Fibroblast of skin of scalp (primary cell): ENCODE data around the gene STAU1.
"Not testable (repeated sequence)": the region's sequence is repeated elsewhere in the genome, so short reads cannot be mapped to it uniquely, and the experiment has no call there.

Experiments
- DNase-seq: peaks from one replicate; pipeline ENCODE4 v3.0.0-alpha.2; 2013

Gene STAU1

GRCh38 chr20:49163696-49164095 lies 24.4 kb downstream of the STAU1 start:
- DNase-seq, result no peak

- no peak for DNase-seq
Measured at GRCh38 chr20:49161428-49162152, 26.5 kb downstream of the STAU1 start.

DNA sequence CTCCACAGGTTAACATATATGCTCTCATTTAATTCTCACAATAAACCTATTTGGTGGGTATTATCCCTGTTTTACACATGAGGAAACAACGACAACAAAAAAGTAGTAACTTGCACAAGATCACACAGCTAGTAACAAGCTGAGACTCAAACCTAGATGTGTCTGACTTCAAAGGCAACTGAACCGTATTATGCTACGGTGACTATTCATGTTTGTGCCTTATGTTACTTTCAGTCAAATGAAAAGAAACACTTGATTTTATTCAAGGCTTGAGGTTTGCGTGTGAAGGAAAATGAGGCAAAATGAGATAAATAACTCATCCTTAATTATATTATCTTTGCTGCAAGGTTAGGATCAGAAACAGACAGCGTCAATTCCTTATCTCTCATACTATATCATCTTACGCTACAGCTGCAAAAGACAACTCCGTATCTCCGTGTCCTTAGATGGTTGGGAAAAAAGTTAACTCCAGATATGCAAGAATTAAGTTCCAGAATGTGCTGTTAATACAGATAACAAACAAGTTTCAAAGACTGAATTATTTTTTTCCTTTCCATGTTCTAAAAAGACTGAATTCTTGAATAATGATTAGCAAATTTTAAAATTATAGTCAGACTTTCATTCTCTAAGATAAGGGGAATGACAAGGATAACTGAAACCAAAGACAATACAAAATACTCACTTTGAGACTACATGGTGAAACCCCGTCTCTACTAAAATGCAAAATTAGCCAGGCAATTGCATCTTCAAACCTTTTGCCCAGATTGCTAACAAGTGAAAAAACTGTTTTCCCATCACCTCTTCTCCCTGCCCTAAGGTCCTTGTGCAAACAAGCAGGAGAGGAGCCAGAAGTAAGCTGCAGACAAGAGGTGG lies 27.8 kb downstream of the STAU1 start:
- DNase-seq, result no peak

DNA sequence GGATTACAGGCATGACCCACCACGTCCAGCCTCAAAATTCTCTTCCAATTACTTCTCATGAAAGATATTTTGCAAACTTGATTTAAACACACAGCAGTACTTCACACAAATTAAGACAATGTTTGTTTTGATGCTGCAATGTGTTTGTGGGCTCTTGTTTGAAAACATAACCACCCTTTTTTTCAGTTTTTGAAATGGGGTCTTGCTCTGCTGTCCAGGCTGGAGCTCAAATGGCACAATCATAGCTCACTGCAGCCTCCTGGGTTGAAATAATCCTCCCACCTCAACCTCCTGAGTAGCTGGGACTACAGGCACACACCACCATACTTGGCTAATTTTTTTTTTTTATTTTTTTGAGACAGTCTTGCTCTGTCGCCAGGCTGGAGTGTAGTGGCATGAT lies 31.0 kb downstream of the STAU1 start:
- no peak for DNase-seq

- DNase-seq, result no peak
Measured at GRCh38 chr20:49156481-49156880, 31.7 kb downstream of the STAU1 start.

- DNase-seq, result no peak
Measured at GRCh38 chr20:49151436-49151835, 36.7 kb downstream of the STAU1 start.

- no peak for DNase-seq
Measured at GRCh38 chr20:49149281-49150045, 38.7 kb downstream of the STAU1 start.

DNA sequence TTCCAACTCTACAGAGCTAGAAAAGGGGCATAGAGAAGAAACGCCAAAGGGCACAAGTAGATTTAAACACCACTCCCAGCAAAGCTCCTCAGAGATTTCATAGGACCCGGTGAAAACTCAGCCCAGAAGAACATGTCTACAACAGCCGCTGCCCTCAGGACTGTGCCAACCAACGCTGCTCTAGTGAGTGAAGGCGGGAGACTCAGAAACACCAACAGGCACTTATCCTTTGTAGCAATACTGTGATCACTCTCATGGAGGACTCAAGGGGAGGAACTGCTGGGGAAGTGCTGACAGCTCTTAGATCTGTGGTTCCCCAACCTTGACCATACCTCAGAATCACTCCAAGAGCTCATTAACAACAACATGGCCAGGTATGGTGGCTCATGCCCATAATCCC lies 39.5 kb downstream of the STAU1 start:
- no peak for DNase-seq

DNA sequence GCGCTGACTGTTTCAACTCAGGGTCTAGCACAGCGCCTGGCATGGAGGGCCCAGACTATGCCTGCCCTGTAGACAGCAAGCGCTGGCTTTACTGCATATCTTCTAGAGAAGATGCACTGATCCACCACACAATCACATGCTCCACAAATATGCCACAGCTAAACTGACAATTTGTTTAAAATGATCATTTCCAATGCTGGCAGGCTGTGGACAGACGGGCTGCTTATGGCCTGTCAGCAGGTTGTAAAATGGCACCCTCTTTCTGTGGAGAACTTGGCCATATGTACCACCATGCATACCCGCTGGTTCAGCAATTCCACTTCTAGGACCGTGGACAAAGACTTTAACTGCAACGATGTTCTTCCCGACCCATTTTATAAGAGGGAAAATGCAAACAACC lies 40.8 kb downstream of the STAU1 start:
- no peak for DNase-seq

DNA sequence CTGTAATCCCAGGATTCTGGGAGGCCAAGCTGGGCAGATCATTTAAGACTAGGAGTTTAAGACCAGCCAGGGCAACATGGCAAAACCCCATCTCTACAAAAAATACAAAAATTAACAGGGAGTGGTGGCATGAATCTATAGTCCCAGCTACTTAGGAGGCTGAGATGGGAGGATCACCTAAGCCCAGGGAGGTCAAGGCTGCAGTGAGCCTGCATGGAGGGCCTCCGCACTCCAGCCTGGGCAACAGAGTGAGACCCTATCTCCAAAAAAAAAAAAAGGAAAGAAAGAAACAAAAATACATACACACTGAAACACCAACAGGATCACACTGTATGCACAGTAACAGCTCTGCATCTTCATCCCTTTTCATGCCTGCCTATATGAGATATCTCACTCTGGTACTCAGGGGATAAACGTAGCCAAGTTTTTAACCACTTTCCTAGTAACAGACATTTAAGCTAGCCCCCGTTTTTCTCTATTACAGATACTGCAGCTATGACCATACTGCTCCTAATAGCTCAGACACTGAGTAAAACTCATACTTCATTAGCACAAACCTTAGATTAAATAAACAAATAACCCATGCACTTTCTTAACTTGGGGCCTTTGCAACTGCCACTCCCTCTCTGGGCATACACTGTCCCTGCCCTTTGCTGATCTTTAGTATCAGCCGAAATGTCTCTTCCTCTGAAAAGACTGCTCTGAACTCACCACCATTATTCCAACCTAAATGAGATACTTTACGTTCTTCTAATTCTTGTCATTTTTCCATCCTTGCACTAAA lies 41.5 kb downstream of the STAU1 start:
- DNase-seq, result no peak

- DNase-seq, result no peak
Measured at GRCh38 chr20:49140834-49141233, 47.3 kb downstream of the STAU1 start.

- no peak for DNase-seq
Measured at GRCh38 chr20:49140411-49140810, 47.7 kb downstream of the STAU1 start.

- DNase-seq, result no peak
Measured at GRCh38 chr20:49138431-49138830, 49.7 kb downstream of the STAU1 start.

DNA sequence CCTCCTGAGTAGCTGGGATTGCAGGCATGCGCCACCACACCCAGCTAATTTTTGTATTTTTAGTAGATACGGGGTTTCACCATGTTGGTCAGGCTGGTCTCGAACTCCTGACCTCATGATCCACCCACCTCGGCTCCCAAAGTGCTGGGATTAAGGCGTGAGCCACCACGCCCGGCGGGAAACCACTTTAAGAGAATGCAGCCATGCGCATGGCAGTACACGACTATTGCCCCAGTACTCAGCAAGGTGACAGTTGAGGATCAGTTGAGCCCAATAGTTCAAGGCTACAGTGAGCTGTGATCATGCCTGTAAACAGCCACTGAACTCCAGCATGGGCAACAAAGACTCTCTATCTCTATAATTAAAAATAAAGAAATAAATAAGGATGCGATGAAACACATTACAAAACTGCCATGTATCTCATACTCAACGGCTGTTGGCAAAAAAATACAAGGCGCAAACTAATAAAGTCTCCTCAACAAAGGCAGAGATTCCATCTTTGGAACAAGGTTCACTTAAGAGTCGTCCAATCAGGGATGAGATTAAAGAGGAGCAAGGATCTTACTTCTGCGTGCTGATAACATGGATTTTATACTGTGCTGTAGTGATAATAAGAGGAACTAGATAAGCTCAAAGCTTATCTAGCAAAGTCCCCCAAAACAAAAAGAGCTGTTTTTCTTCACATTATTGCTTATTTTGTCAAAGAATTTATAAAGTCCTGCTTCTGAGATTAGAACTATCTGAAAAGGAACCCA lies 51.1 kb downstream of the STAU1 start:
- no peak for DNase-seq

GRCh38 chr20:49134797-49135196 lies 53.3 kb downstream of the STAU1 start:
- DNase-seq, result not testable (repeated sequence)

GRCh38 chr20:49133571-49133970 lies 54.6 kb downstream of the STAU1 start:
- DNase-seq, result no peak

DNA sequence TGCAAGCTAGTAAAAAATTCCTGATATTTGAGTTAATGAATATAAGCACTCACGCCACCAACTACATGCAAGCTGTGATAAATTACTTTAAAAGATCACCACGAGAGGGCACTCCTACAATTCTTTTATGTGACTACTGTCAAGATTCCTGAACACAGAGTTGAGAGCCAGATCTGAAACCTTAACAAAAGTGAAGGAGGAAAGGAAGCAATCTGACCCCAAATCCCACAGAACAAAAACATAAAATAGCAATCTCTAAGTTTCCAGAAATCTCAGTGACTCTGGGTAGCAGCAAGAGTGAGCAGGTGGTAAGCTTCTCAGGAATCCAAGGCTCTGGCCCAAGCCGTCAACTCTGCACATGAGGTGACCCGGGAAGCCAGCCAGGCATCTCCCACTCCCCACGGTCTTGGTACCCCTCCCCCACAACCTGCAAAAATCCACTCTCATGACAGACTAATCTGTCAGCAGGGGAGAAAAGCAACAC lies 55.1 kb downstream of the STAU1 start:
- DNase-seq, result peak; percentile 77

DNA sequence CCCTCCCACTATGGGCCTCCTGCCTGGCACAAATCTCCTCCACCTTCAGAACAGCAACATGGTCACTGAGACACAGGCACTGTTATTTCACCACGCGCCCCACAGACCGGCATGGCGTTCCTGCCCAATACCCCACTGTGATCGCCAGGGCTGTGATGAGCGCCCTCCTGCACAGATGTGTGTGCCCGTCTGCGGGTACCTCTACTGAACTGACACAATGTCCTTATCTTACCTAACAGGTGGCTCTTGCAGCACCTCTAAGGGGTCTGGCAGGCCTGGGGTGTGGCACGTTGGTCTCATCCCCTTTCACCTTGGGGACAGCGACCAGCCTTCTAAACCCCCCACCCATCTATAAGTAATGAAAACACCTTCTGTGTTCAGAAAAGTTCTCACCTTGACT lies 64.2 kb downstream of the STAU1 start:
- DNase-seq, result no peak

GRCh38 chr20:49122920-49123319 lies 65.2 kb downstream of the STAU1 start:
- DNase-seq, result no peak

DNA sequence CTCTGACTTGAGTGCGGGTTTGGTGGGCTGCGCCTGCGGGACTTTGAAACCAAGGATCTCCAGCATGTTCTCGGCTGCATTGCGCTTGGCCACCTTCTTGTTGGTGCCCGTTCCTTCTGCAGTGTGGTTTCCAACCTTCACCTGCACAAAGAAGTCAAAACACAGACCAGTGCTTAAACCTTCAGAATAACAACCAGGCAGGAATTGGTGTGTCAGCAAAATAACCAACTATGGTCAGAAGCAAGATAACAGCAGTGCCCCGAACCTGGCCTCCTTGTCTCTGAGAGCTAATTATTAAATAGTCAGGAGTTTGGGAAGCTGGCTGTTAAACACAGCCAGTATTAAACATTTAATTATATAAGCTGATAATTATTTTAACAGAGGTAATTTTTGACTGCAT lies 68.1 kb downstream of the STAU1 start:
- DNase-seq, result no peak

DNA sequence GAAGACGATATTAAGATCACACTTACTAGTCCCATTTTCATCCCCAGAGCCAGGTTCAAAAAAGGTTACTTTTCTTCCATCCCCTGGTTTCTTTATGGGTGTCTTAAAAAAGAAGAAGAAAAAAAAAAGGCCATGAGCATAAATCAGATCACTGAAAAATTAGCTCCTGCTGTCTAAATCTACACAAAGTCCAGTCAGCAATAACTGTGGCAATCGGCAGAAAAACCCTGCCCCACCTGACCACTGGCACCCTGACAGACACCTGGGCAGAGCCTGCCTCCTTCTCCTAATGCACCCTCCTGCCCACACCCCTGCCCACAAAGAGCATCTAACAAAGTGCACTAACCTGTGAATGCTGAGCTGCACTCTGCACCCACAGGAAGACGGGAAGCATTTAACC lies 69.8 kb downstream of the STAU1 start:
- no peak for DNase-seq

DNA sequence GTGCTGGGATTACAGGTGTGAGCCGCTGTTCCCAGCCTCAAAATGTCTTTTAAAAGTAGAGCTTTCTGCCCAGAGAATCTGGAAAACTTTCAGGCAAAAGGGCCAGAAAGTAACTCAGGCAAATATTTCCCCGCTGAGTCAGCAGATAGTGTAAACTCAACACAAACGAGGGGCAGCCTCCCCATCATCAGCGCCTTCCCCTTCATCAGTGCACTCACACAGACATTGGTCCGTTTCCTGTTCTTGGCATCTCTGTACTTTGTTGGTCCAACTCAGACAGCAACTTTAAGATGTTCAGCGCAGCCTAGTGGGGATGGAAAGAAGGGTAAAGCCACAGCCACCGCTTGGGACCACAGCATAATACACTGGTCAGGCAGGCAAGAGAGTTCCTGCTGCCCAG lies 72.6 kb downstream of the STAU1 start:
- peak; percentile 7 for DNase-seq
